K562 (cell line): ENCODE results near the gene SYNJ2. TPM values are rescaled to one million over a fixed set of nuclear protein-coding genes. Genes with fewer than 3 reads are reported as not detected.

Source experiments
- ATAC-seq: fragments of 200-7000 bp; cut with Tn5 transposase; 3 replicates; pipeline ENCODE4 v1.9.1; 2020; ENCODE audit warnings: moderate library complexity
- BruUV-seq: library from RNA; stranded (reverse); fragments of 400-500 nt; replicated peaks from 2 replicates; lab custom pipeline; 2021; lab: Mats Ljungman, UMichigan
- CTCF ChIA-PET: fragments of 300-600 bp; formaldehyde crosslinking; extraction: SDS; loops from one replicate; lab custom pipeline; 2021; ENCODE audit warnings: low intra/inter-chr PET ratio; lab: Yijun Ruan, JAX
- POLR2A ChIA-PET: fragments of 300-600, 350-650 bp; sonication (Branson Sonifier 250); formaldehyde crosslinking; extraction: SDS; loops from one replicate; lab custom pipeline; 2021; ENCODE audit warnings: antibody characterized with exemption, inconsistent platforms; lab: Yijun Ruan, JAX
- DNase-seq, 4 experiments: peaks; one replicate each; pipeline versions ENCODE4 v3.0.0 to v3.0.0-alpha.2; 2011 to 2018; ENCODE audit warnings: low spot score in 3 of 4, mixed read lengths in 3 of 4; ENCODE audit errors: extremely low read depth in 1 of 4
- FAIRE-seq: peaks from 2 replicates; lab custom pipeline; 2011; peaks lifted over from hg19 to GRCh38; lab: Jason Lieb, UNC
- H2AFZ ChIP-seq: 2 replicates; pipeline ENCODE4 v1.6.0; 2011; ENCODE audit warnings: low read depth, low read length, control low read depth, inconsistent platforms
- H3K27ac ChIP-seq: fragments of 200-600 bp; 3 replicates; pipeline ENCODE4 v1.8.0; 2011; ENCODE audit warnings: low read depth, mild to moderate bottlenecking, control low read depth, inconsistent platforms, low read length, moderate library complexity, mixed read lengths; ENCODE audit errors: extremely low read depth
- H3K27me3 ChIP-seq, 2 experiments: fragments of 300-600 bp in 1 of 2; 2 replicates in 1 of 2; 3 replicates in 1 of 2; pipeline versions ENCODE4 v1.6.0 to v1.8.0; 2011; ENCODE audit warnings: inconsistent platforms in 2 of 2, low read length in 2 of 2, mild to moderate bottlenecking in 1 of 2, mixed read lengths in 1 of 2, moderate library complexity in 1 of 2; ENCODE audit not compliant: control insufficient read depth in 2 of 2, insufficient read depth in 2 of 2
- H3K36me3 ChIP-seq: fragments of 300-600 bp; 3 replicates; pipeline ENCODE4 v1.8.0; 2011; ENCODE audit warnings: mild to moderate bottlenecking, low read length, inconsistent platforms; ENCODE audit not compliant: control insufficient read depth, insufficient read depth
- H3K4me1 ChIP-seq, 2 experiments: fragments of 200-600 bp in 1 of 2; replicated peaks in 1 of 2; 2 replicates in 1 of 2; 3 replicates in 1 of 2; pipeline versions ENCODE4 v1.5.1 to v1.8.0; 2011; ENCODE audit warnings: inconsistent platforms in 2 of 2, low read length in 2 of 2, mild to moderate bottlenecking in 1 of 2, mixed read lengths in 1 of 2, moderate library complexity in 1 of 2; ENCODE audit not compliant: control insufficient read depth in 2 of 2, insufficient read depth in 2 of 2
- H3K4me2 ChIP-seq: 2 replicates; pipeline ENCODE4 v1.6.1; 2011; ENCODE audit warnings: low read length, control low read depth, inconsistent platforms, mixed read lengths; ENCODE audit not compliant: insufficient read depth
- H3K4me3 ChIP-seq: fragments of 200-600 bp; sonication (generic), shearing (Covaris generic); 2 replicates; pipeline ENCODE4 v1.5.1; 2016; ENCODE audit warnings: control low read depth, inconsistent platforms
- H3K79me2 ChIP-seq: fragments of 200-600 bp; 3 replicates; pipeline ENCODE4 v1.8.0; 2011; ENCODE audit warnings: low read length, inconsistent platforms; ENCODE audit not compliant: control insufficient read depth, insufficient read depth
- H3K9ac ChIP-seq, 2 experiments: 2 replicates each; pipeline versions ENCODE4 v1.6.0 to v1.6.1; 2011; ENCODE audit warnings: low read depth in 2 of 2, low read length in 2 of 2, control low read depth in 1 of 2, inconsistent platforms in 1 of 2, mild to moderate bottlenecking in 1 of 2, mixed read lengths in 1 of 2; ENCODE audit not compliant: insufficient read depth in 1 of 2
- H3K9me1 ChIP-seq: one replicate; pipeline ENCODE4 v1.6.0; 2011; ENCODE audit warnings: inconsistent platforms, mild to moderate bottlenecking, low read length, moderate library complexity; ENCODE audit not compliant: control insufficient read depth, insufficient read depth
- H3K9me3 ChIP-seq: replicated peaks from 2 replicates; pipeline ENCODE4 v1.5.1; 2011; ENCODE audit warnings: low read depth, low read length, inconsistent platforms; ENCODE audit not compliant: control insufficient read depth, insufficient read depth
- H4K20me1 ChIP-seq: replicated peaks from 2 replicates; pipeline ENCODE4 v1.6.1; 2011; ENCODE audit warnings: low read length, inconsistent platforms, mixed read lengths; ENCODE audit not compliant: control insufficient read depth, insufficient read depth
- KDM2B ChIP-seq: fragments of 250-450 bp; sonication (Bioruptor Pico); IDR thresholded peaks from 2 replicates; pipeline ENCODE4 v1.8.0; 2021; ENCODE audit warnings: mild to moderate bottlenecking, moderate library complexity
- MCM7 ChIP-seq, 2 experiments: fragments of 450-650 bp; IDR thresholded peaks; 2 replicates each; pipeline ENCODE4 v1.6.1; 2016 to 2018
- MEF2D ChIP-seq: conservative IDR thresholded peaks from 2 replicates; pipeline ENCODE4 v1.6.1; 2016; ENCODE audit warnings: low read depth, missing genetic modification characterization, missing compliant biosample characterization
- NFE2L1 ChIP-seq: fragments of 450-650 bp; IDR thresholded peaks from 2 replicates; pipeline ENCODE4 v1.6.1; 2016; ENCODE audit warnings: missing genetic modification characterization, low read depth, mild to moderate bottlenecking, missing compliant biosample characterization, moderate library complexity, borderline replicate concordance
- RBM39 ChIP-seq: fragments of 200-400 bp; formaldehyde crosslinking; optimal IDR thresholded peaks from 2 replicates; pipeline ENCODE3; 2018; ENCODE audit warnings: low read depth, low read length
- SRSF9 ChIP-seq: fragments of 200-400 bp; formaldehyde crosslinking; IDR thresholded peaks from 2 replicates; pipeline ENCODE4 v1.6.1; 2017; ENCODE audit warnings: low read depth, low read length, borderline replicate concordance
- WGBS: fragments of 100-300 bp; shearing (Covaris generic); methylation state at CpG from one replicate; pipeline ENCODE4 v1.1.6; 2016; ENCODE audit warnings: low coverage, mixed read lengths; ENCODE audit not compliant: insufficient coverage; ENCODE audit errors: missing lambda C conversion rate; 5-methylcytosine and 5-hydroxymethylcytosine counted together
- in situ Hi-C: fragments of 300-500 bp; cut with MboI; formaldehyde crosslinking; loops from 4 replicates; pipeline ENCODE4 v1.15.0; 2018; ENCODE audit warnings: inconsistent platforms, mixed read lengths
- intact Hi-C: fragments of 100-400 bp; cut with micrococcal nuclease; formaldehyde crosslinking; loops from 2 replicates; pipeline ENCODE4 v1.14.2; 2022
- polyA plus RNA-seq, 8 experiments: library from polyadenylated mRNA; depleted of rRNA in 4 of 8; stranded (reverse) in 5 of 8; unstranded in 3 of 8; fragments of >200 nt; fragmentation: Nextera tagmentation in 2 of 8; fragmentation: Illumina TruSeq in 1 of 8; extraction: Ambion mirVana in 2 of 8; extraction: Trizol in 1 of 8; gene quantifications; 2 replicates each; pipeline versions ENCODE4 v1.2.1 to v1.2.3, GENCODE V29; 2011 to 2014; ENCODE audit warnings: inconsistent platforms in 1 of 8, missing spikeins in 1 of 8
- total RNA-seq, 7 experiments: library from RNA; depleted of rRNA in 6 of 7; stranded (reverse); fragments of >200 nt in 6 of 7; fragmentation: Illumina TruSeq in 2 of 7; extraction: Trizol in 2 of 7; gene quantifications; 2 replicates each; pipeline versions ENCODE4 v1.2.1 to v1.2.3, GENCODE V29; 2011 to 2021; ENCODE audit warnings: low replicate concordance in 1 of 7
- TF ChIP-seq, protein P1 (sequence below): sonication (generic); formaldehyde crosslinking; IDR thresholded peaks from 2 replicates; pipeline ENCODE4 v1.8.1; 2023; ENCODE audit warnings: mild to moderate bottlenecking, missing genetic modification reagents
- TF ChIP-seq, protein P2 (sequence below): fragments of 450-650 bp; IDR thresholded peaks from one replicate; pipeline ENCODE4 v1.6.1; 2018; ENCODE audit warnings: mild to moderate bottlenecking, moderate library complexity; ENCODE audit not compliant: partially characterized antibody
- TF ChIP-seq, protein P3 (sequence below), 2 experiments: fragments of 450-650 bp in 1 of 2; IDR thresholded peaks; 2 replicates each; pipeline ENCODE4 v1.6.1; 2011 to 2017; ENCODE audit warnings: low read depth in 2 of 2, antibody characterized with exemption in 1 of 2, borderline replicate concordance in 1 of 2, low read length in 1 of 2, mild to moderate bottlenecking in 1 of 2, mixed read lengths in 1 of 2; ENCODE audit not compliant: control insufficient read depth in 1 of 2

SYNJ2 gene
- total and polyA plus RNA-seq, 9 of the 15 experiments (the other 6 are each of a cell fraction or from before 2014, with no cell fraction given), result 3.0 to 27.7 (median 17.8) TPM

DNA sequence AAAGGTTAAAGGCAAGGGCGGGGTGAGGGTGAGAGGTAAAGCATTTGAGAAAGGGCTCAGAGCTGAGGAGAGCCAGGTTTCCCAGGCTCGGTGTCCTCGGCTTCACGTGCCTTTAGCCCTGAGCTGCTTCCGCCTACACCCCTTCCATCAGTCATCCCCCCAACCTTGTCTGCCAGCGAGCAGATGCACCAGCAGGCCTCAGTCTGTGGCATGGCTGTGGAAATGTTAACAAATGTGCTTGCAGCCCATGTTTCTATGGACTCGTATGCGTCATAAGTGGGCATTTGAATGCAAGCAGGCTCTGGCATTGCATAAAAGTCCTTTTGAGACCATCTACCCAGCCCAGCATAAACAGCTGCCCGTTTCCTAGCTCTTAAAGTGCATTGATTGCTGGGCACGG lies 88.8 kb downstream of the SYNJ2 start:
- in situ Hi-C loops, result no loop called here
- no peaks in the 10 kb centered on the region; the same call in 1 of the 2 replicates for H4K20me1 ChIP-seq
- no TSS peak for BruUV-seq
- peaks cover 4 to 15% of the 10 kb centered on the region in 2 experiments; a peak in 4 of 5 replicates for H3K4me1 ChIP-seq
- H3K36me3 ChIP-seq, result peaks cover 56% of the 10 kb centered on the region
- ChIA-PET CTCF (no interaction called here), POLR2A (interaction anchor here (0.7 to 1.7 kb wide), 7 partner anchors 9 to 88 kb away, joined by 3 to 6 read pairs (median 4); no protein-coding TSS in a partner anchor)
- no peak overlapping the region for H3K4me2 ChIP-seq
- no peak overlapping the region for H2AFZ ChIP-seq
- no peaks in the 10 kb centered on the region for H3K9me3 ChIP-seq
- WGBS, result 84% methylated on average over 10 of the region's 10 CpGs
- peaks cover 3% of the 10 kb centered on the region for H3K9me1 ChIP-seq
- ATAC-seq, result no peak
- intact Hi-C loops, result loop anchor here (5.0 kb wide), 2 partner anchors 43 to 123 kb away; no protein-coding TSS in a partner anchor
- H3K4me3 ChIP-seq, result no peak overlapping the region
- H3K79me2 ChIP-seq, result no peaks in the 10 kb centered on the region
- no peak for DNase-seq
- no peak for FAIRE-seq
- H3K27me3 ChIP-seq, result no peaks in the 10 kb centered on the region
- no peak overlapping the region for H3K27ac ChIP-seq
- H3K9ac ChIP-seq, result no peak overlapping the region; a peak in 1 of 4 replicates
- TF ChIP-seq MCM7 (IDR thresholded peaks at IDR 0.05) (no peak), NFE2L1 (tag) (no peak), MEF2D (tag) (no peak), SRSF9 (no peak), RBM39 (no peak), KDM2B (no peak)
- TF ChIP-seq, protein P1, sequence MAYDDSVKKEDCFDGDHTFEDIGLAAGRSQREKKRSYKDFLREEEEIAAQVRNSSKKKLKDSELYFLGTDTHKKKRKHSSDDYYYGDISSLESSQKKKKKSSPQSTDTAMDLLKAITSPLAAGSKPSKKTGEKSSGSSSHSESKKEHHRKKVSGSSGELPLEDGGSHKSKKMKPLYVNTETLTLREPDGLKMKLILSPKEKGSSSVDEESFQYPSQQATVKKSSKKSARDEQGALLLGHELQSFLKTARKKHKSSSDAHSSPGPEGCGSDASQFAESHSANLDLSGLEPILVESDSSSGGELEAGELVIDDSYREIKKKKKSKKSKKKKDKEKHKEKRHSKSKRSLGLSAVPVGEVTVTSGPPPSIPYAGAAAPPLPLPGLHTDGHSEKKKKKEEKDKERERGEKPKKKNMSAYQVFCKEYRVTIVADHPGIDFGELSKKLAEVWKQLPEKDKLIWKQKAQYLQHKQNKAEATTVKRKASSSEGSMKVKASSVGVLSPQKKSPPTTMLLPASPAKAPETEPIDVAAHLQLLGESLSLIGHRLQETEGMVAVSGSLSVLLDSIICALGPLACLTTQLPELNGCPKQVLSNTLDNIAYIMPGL (CRISPR knock-in tag), result no peak
- TF ChIP-seq, protein P2, sequence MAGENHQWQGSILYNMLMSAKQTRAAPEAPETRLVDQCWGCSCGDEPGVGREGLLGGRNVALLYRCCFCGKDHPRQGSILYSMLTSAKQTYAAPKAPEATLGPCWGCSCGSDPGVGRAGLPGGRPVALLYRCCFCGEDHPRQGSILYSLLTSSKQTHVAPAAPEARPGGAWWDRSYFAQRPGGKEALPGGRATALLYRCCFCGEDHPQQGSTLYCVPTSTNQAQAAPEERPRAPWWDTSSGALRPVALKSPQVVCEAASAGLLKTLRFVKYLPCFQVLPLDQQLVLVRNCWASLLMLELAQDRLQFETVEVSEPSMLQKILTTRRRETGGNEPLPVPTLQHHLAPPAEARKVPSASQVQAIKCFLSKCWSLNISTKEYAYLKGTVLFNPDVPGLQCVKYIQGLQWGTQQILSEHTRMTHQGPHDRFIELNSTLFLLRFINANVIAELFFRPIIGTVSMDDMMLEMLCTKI, result no peak
- TF ChIP-seq, protein P3, sequence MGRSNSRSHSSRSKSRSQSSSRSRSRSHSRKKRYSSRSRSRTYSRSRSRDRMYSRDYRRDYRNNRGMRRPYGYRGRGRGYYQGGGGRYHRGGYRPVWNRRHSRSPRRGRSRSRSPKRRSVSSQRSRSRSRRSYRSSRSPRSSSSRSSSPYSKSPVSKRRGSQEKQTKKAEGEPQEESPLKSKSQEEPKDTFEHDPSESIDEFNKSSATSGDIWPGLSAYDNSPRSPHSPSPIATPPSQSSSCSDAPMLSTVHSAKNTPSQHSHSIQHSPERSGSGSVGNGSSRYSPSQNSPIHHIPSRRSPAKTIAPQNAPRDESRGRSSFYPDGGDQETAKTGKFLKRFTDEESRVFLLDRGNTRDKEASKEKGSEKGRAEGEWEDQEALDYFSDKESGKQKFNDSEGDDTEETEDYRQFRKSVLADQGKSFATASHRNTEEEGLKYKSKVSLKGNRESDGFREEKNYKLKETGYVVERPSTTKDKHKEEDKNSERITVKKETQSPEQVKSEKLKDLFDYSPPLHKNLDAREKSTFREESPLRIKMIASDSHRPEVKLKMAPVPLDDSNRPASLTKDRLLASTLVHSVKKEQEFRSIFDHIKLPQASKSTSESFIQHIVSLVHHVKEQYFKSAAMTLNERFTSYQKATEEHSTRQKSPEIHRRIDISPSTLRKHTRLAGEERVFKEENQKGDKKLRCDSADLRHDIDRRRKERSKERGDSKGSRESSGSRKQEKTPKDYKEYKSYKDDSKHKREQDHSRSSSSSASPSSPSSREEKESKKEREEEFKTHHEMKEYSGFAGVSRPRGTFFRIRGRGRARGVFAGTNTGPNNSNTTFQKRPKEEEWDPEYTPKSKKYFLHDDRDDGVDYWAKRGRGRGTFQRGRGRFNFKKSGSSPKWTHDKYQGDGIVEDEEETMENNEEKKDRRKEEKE (IDR thresholded peaks at IDR 0.05; ENCODE audit: borderline replicate concordance in 1 of 2, control insufficient read depth in 1 of 2, low read depth in 2 of 2, low read length in 1 of 2), result no peak
